ENCODE results near the gene TEX50.
"Not testable (repeated sequence)": the region's sequence is repeated elsewhere in the genome, so short reads cannot be mapped to it uniquely, and the experiment has no call there.

Gene TEX50

DNA sequence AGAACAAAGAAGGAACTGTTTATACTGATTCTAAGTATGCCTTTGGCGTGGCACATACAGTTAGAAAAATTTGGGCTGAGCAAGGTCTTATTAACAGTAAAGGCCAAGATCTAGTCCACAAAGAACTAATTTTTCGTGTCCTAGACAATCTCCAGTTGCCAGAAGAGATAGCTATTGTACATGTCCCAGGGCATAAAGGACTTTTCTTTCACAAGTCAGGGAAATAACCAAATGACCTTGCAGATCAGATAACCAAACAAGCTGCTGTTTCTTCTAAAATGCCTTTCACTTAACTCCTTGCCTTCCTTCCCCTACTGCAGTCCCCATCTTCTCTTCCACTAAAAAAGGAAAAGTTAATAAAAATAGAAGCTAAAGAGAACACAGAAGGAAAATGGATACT is 4.0 kb downstream of the TEX50 start:
- Histone ChIP-seq H3K4me1 (ENCODE audit: insufficient read depth, low read length) (no peaks in the 10 kb centered on the region), H3K9me3 (ENCODE audit: control insufficient read depth, insufficient read depth, low read length) (peaks cover 18% of the 10 kb centered on the region), H3K9ac (ENCODE audit: low read depth, low read length) (no peak overlapping the region), H3K36me3 (ENCODE audit: insufficient read depth, low read length) (no peaks in the 10 kb centered on the region)

DNA sequence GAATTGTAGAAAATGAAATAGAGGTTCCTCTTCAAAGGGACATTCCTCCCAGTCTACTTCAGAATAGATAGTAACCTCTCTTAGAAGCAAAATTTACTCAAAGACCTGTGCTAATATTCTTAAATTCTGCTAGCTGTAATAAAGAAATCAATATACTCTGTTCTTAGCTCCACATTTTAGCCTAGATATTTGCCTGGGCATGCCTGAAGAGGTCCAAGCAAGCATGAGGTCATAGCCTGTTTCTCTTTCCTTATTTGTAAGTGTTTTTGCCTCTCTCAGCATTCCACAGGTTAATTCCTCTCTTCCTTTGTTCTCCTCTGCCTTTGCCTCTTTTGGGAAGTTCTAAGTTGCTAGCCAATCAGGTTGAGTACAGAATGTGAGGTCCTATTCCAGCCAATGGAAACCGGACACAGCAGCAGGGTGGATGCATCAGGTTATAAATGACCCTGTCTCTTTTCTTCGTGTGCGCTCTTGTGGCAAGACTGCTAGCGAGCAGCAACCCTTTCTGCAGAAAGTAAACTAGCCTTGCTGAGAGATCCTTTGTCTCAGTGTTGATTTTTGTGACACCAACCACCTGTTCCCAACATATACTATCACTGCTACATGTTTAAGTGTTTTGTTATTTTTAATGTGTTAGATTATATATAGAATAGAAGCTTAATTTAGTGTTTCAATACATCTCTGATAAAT is 7.5 kb downstream of the TEX50 start:
- H3K36me3 ChIP-seq (ENCODE audit: insufficient read depth, low read length); H3K9ac ChIP-seq (ENCODE audit: low read depth, low read length); H3K4me1 ChIP-seq (ENCODE audit: insufficient read depth, low read length): not testable (repeated sequence)
- peaks cover 14% of the 10 kb centered on the region for H3K9me3 ChIP-seq (ENCODE audit: control insufficient read depth, insufficient read depth, low read length)

GRCh38 chr1:173646656-173647055 is 11.5 kb downstream of the TEX50 start:
- H3K36me3 ChIP-seq (ENCODE audit: insufficient read depth, low read length), result no peaks in the 10 kb centered on the region
- no peaks in the 10 kb centered on the region for H3K4me1 ChIP-seq (ENCODE audit: insufficient read depth, low read length)
- peaks cover 3% of the 10 kb centered on the region; the same call in 1 of the 2 replicates for H3K9me3 ChIP-seq (ENCODE audit: control insufficient read depth, insufficient read depth, low read length)
- H3K9ac ChIP-seq (ENCODE audit: low read depth, low read length), result no peak overlapping the region

DNA sequence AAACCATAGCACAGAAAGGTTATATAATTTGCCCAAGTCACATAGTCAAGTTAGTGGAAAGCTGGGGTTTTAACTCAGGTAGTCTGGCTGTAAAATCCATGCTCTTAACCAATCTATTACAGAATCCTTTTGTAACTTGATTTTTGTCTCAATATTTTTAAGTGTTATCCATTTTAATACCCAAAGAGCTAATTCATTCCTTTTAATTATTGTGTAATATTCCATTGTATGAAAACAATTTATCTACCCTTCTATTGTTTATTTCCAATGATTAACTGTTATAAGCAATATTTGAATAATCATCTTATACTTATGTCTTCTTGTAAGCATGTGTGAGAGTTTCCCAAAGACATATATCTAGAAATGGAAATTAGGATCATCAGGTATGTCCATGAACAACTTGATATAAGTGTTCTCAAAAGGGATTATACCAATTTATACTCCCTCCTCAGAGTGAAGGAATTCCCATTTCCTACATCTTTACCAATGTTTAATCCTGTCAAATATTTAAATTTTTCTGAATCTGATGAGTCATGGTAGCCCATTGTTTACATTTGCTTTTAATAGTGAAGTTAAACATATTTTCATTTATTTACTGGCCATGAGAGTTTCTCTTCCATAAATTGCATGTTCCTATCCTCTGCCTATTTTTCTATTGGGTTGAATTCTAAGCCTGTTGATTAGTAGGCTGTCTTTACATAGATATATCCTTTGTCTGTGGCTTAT is 13.9 kb downstream of the TEX50 start:
- Histone ChIP-seq H3K4me1 (ENCODE audit: insufficient read depth, low read length) (no peaks in the 10 kb centered on the region), H3K9me3 (ENCODE audit: control insufficient read depth, insufficient read depth, low read length) (no peaks in the 10 kb centered on the region), H3K9ac (ENCODE audit: low read depth, low read length) (no peak overlapping the region), H3K36me3 (ENCODE audit: insufficient read depth, low read length) (no peaks in the 10 kb centered on the region)

- Histone ChIP-seq H3K9me3 (ENCODE audit: control insufficient read depth, insufficient read depth, low read length) (peaks cover 3% of the 10 kb centered on the region; the same call in 1 of the 2 replicates), H3K36me3 (ENCODE audit: insufficient read depth, low read length) (no peaks in the 10 kb centered on the region), H3K4me1 (ENCODE audit: insufficient read depth, low read length) (no peaks in the 10 kb centered on the region), H3K9ac (ENCODE audit: low read depth, low read length) (no peak overlapping the region)
Measured at GRCh38 chr1:173660306-173660705, 25.2 kb downstream of the TEX50 start.

- no peaks in the 10 kb centered on the region for H3K4me1 ChIP-seq (ENCODE audit: insufficient read depth, low read length)
- H3K9me3 ChIP-seq (ENCODE audit: control insufficient read depth, insufficient read depth, low read length), result peaks cover under 1% of the 10 kb centered on the region; the same call in 1 of the 2 replicates
- no peak overlapping the region for H3K9ac ChIP-seq (ENCODE audit: low read depth, low read length)
- H3K36me3 ChIP-seq (ENCODE audit: insufficient read depth, low read length), result no peaks in the 10 kb centered on the region
Measured at GRCh38 chr1:173661271-173661670, 26.1 kb downstream of the TEX50 start.

DNA sequence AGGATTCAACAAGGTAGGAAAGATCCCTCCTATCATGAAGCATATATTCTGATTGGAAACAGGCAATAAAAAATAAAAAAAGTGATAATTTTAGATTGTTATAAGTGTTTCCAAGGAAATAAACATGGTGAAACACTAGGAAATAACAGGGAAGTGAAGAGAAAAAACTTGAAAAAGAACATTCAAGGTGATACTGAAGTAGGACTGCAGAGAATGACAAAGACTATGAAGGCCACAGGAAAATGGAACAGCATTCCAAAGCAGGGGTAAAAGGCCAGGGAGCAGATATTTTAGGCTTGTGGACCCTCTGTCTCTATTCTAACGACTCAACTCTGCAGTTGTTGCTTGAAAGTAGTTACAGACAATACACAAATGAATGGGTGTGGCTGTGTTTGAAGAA is 26.6 kb downstream of the TEX50 start:
- Histone ChIP-seq H3K4me1 (ENCODE audit: insufficient read depth, low read length) (no peaks in the 10 kb centered on the region), H3K9me3 (ENCODE audit: control insufficient read depth, insufficient read depth, low read length) (no peaks in the 10 kb centered on the region; the same call in 1 of the 2 replicates), H3K9ac (ENCODE audit: low read depth, low read length) (no peak overlapping the region), H3K36me3 (ENCODE audit: insufficient read depth, low read length) (no peaks in the 10 kb centered on the region)

DNA sequence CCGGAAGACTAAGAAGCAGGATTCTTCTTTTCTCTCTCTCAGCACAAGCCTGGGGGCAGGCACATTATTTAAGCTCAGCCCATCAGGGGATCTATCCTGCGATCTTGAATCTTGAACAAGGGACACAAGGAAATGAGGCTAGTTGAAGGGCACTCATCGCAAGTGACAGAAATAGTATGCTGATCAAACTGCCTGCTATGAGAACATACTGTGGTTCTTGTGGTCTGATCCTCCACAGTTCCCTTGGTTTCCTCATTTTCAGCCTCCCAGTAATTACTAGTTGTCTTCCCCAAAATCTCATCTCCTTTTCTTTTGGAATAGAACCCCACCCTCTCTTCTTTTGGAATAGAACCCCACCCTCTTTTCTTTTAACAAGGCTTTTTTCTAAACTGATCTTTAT is 28.0 kb downstream of the TEX50 start:
- Histone ChIP-seq H3K9ac (ENCODE audit: low read depth, low read length) (no peak overlapping the region), H3K9me3 (ENCODE audit: control insufficient read depth, insufficient read depth, low read length) (no peaks in the 10 kb centered on the region; the same call in 1 of the 2 replicates), H3K36me3 (ENCODE audit: insufficient read depth, low read length) (no peaks in the 10 kb centered on the region), H3K4me1 (ENCODE audit: insufficient read depth, low read length) (no peaks in the 10 kb centered on the region)

DNA sequence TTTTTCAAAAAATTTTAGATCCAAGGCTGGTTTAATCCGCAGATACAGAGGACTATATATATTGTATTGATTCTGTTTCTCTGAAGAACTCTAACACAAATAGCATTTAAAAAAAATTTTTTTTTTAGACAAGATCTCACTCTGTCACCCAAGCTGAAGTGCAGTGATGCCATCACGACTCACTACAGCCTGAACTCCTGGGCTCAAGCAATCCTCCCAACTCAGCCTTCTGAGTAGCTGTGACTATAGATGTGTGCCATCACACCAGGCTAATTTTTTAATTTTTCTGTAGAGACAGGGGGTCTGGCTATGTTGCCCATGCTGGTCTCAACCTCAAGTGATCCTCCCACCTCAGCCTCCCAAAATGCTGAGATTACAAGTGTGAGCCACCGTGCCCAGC is 31.5 kb downstream of the TEX50 start:
- Histone ChIP-seq H3K36me3 (ENCODE audit: insufficient read depth, low read length) (no peaks in the 10 kb centered on the region), H3K9ac (ENCODE audit: low read depth, low read length) (no peak overlapping the region), H3K4me1 (ENCODE audit: insufficient read depth, low read length) (no peaks in the 10 kb centered on the region), H3K9me3 (ENCODE audit: control insufficient read depth, insufficient read depth, low read length) (no peaks in the 10 kb centered on the region)

GRCh38 chr1:173669491-173669941 is 34.4 kb downstream of the TEX50 start, which contains the start of gene ANKRD45:
TSS of gene ANKRD45 (minus strand) at chr1:173669851. CDS start at chr1:173659418, 10,433 bp downstream.
- no peaks in the 10 kb centered on the region for H3K9me3 ChIP-seq (ENCODE audit: control insufficient read depth, insufficient read depth, low read length)
- no peaks in the 10 kb centered on the region for H3K36me3 ChIP-seq (ENCODE audit: insufficient read depth, low read length)
- H3K4me1 ChIP-seq (ENCODE audit: insufficient read depth, low read length), result no peaks in the 10 kb centered on the region
- H3K9ac ChIP-seq (ENCODE audit: low read depth, low read length), result peak within 1 kb of the TSS; percentile 58

DNA sequence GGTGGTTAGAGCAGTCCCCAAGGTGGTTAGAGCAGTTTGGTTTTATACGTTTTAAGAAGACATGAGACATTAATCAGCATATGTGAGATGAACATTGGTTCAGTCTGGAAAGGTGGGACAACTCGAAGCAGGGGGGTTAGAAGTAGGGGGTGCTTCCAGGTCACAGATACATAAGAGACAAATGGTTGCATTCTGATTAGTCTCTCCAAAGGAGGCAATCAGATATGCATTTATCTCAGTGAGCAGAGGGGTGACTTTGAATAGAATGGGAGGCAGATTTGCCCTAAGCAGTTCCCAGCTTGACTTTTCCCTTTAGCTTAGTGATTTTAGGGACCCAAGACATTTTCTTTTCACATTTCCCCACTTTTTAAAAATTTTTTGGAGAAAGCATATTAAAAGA is 39.4 kb downstream of the TEX50 start:
- not testable (repeated sequence) for H3K9me3 ChIP-seq (ENCODE audit: control insufficient read depth, insufficient read depth, low read length); H3K4me1 ChIP-seq (ENCODE audit: insufficient read depth, low read length); H3K36me3 ChIP-seq (ENCODE audit: insufficient read depth, low read length); H3K9ac ChIP-seq (ENCODE audit: low read depth, low read length)

DNA sequence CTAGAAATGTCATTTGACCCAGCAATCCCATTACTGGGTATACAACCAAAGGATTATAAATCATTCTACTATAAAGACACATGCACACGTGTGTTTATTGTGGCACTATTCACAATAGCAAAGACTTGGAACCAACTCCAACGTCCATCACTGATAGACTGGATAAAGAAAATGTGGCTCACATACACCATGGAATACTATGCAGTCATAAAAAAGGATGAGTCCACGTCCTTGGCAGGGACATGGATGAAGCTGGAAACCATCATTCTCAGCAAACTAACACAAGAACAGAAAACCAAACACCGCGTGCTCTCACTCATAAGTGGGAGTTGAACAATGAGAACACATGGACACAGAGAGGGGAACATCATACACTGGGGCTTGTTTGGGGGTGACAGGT is 45.0 kb downstream of the TEX50 start:
- H3K4me1 ChIP-seq (ENCODE audit: insufficient read depth, low read length), result peaks cover 15% of the 10 kb centered on the region
- not testable (repeated sequence) for H3K9ac ChIP-seq (ENCODE audit: low read depth, low read length); H3K36me3 ChIP-seq (ENCODE audit: insufficient read depth, low read length); H3K9me3 ChIP-seq (ENCODE audit: control insufficient read depth, insufficient read depth, low read length)

DNA sequence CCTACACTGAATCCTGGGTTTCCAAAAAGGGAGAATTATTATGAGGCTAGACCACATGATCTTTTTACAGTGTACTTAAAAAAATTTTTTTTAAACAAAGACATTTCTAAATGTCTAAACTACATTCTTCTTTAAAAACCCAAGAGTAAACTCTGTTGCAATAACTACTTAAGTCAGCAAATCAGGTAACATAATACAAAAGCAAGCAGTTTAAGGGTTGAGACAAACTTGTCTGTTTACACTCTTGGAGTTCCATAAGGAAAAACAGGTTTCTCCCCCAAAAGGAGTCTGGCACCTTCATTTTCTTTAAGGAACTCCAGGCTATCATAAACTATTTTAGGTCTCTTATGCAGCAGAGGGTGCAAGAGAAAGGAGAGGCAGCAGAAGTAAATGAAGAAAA is 47.0 kb downstream of the TEX50 start:
- Histone ChIP-seq H3K9ac (ENCODE audit: low read depth, low read length) (peak overlapping the region; percentile 29; the same call in 1 of the 2 replicates), H3K4me1 (ENCODE audit: insufficient read depth, low read length) (peaks cover 15% of the 10 kb centered on the region), H3K36me3 (ENCODE audit: insufficient read depth, low read length) (no peaks in the 10 kb centered on the region), H3K9me3 (ENCODE audit: control insufficient read depth, insufficient read depth, low read length) (peaks cover 3% of the 10 kb centered on the region; the same call in 1 of the 2 replicates)

GRCh38 chr1:173683838-173684237 is 48.7 kb downstream of the TEX50 start:
- not testable (repeated sequence) for H3K9ac ChIP-seq (ENCODE audit: low read depth, low read length); H3K36me3 ChIP-seq (ENCODE audit: insufficient read depth, low read length); H3K9me3 ChIP-seq (ENCODE audit: control insufficient read depth, insufficient read depth, low read length)
- peaks cover 15% of the 10 kb centered on the region for H3K4me1 ChIP-seq (ENCODE audit: insufficient read depth, low read length)

DNA sequence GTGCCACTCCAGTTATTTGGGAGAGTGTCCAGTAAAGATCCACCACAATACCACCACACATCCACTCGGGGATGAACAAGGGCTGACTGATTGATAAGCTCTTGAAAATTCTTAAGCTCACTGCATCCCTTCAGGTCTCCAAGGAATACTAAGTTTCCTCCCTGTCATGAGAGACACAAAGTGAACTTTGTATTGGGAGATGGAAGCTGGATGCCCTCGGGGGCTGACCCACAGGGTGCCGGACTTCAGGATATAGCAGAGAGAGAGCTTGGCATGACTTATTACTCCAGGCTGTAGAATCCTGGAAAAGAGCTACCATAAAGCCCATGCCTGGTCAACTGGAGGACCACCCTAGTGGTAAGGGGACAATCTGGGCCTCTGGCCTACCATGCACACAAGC is 50.0 kb downstream of the TEX50 start:
- H3K4me1 ChIP-seq (ENCODE audit: insufficient read depth, low read length), result peaks cover 15% of the 10 kb centered on the region
- H3K9ac ChIP-seq (ENCODE audit: low read depth, low read length); H3K9me3 ChIP-seq (ENCODE audit: control insufficient read depth, insufficient read depth, low read length); H3K36me3 ChIP-seq (ENCODE audit: insufficient read depth, low read length): not testable (repeated sequence)

All from ES-I3 (cell line).